22Rv1 (cell line): ENCODE results near the gene NPTX1.

Experiments used
- H3K27ac ChIP-seq: fragments of 450-650 bp; 2 replicates; pipeline ENCODE4 v1.5.1; 2017
- CTCF ChIP-seq: fragments of 450-650 bp; IDR thresholded peaks from 2 replicates; pipeline ENCODE4 v1.5.1; 2017; ENCODE audit warnings: mild to moderate bottlenecking
- ZFX ChIP-seq: fragments of 450-650 bp; IDR thresholded peaks from 2 replicates; pipeline ENCODE4 v1.6.1; 2017; ENCODE audit warnings: antibody characterized with exemption, borderline replicate concordance

Gene NPTX1

GRCh38 chr17:80502578-80502877, 26.1 kb upstream of the NPTX1 start:
- TF ChIP-seq ZFX (no peak), CTCF (no peak)
- no peak overlapping the region for H3K27ac ChIP-seq

GRCh38 chr17:80501741-80502577, 25.6 kb upstream of the NPTX1 start:
- TF ChIP-seq ZFX (no peak), CTCF (no peak)
- no peak overlapping the region for H3K27ac ChIP-seq

GRCh38 chr17:80499961-80500665, 23.7 kb upstream of the NPTX1 start:
- TF ChIP-seq ZFX (no peak), CTCF (no peak)
- no peak overlapping the region for H3K27ac ChIP-seq

- H3K27ac ChIP-seq = no peak overlapping the region
- TF ChIP-seq CTCF (no peak), ZFX (no peak)
Measured at GRCh38 chr17:80499560-80499959, 23.2 kb upstream of the NPTX1 start.

- no peak for TF ChIP-seq ZFX
- no peak for TF ChIP-seq CTCF
- no peak overlapping the region for H3K27ac ChIP-seq
Measured at GRCh38 chr17:80498920-80499410, 22.6 kb upstream of the NPTX1 start.

GRCh38 chr17:80498242-80498919, 22.0 kb upstream of the NPTX1 start:
- TF ChIP-seq CTCF (no peak), ZFX (no peak)
- H3K27ac ChIP-seq = no peak overlapping the region
